ENCODE results near the gene BACE2. TPM values are rescaled to one million over a fixed set of nuclear protein-coding genes. Genes with fewer than 3 reads are reported as not detected.

Gene BACE2
- total and polyA plus RNA-seq, 2 of the 4 experiments (the other 2 are of a cell fraction): 17.0 to 35.5 TPM

GRCh38 chr21:41130883-41131282, 37.1 kb upstream of the BACE2 start:
- no peak overlapping the region for H2AK9ac ChIP-seq (replicated peaks; ENCODE audit: low read depth, low read length, poor library complexity)
- H3K18ac ChIP-seq (ENCODE audit: low read depth, low read length): no peak overlapping the region
- no peak overlapping the region for H4K8ac ChIP-seq (ENCODE audit: low read depth in 2 of 2, low read length in 2 of 2)
- H2AFZ ChIP-seq (replicated peaks; ENCODE audit: low read length, poor library complexity): no peak overlapping the region
- no peak overlapping the region for H3K9ac ChIP-seq (ENCODE audit: low read depth, low read length)
- ChIA-PET POLR2A (ENCODE audit: unreplicated experiment) (no interaction called here), CTCF (no interaction called here)
- H2BK15ac ChIP-seq (ENCODE audit: low read depth, low read length): no peak overlapping the region
- in situ Hi-C loops (cut with MboI; ENCODE audit: low sequenced_read_pairs): no loop called here
- H3K14ac ChIP-seq (replicated peaks; ENCODE audit: low read depth, low read length): no peak overlapping the region
- no peaks in the 10 kb centered on the region for H3K4me1 ChIP-seq (ENCODE audit: control insufficient read depth, insufficient read depth, low read length)
- no peak overlapping the region for H4K91ac ChIP-seq (ENCODE audit: insufficient read depth, low read depth, low read length)
- intact Hi-C loops (cut with micrococcal nuclease): loop anchor here (5.0 kb wide), 1 partner anchor 1614 kb away; no protein-coding TSS in a partner anchor
- H3K4me2 ChIP-seq (ENCODE audit: low read depth, low read length): no peak overlapping the region
- H3K4me3 ChIP-seq (ENCODE audit: insufficient read depth, low read depth, low read length): no peak overlapping the region
- no peak for DNase-seq
- H3K36me3 ChIP-seq (ENCODE audit: control insufficient read depth, insufficient read depth, low read length): no peaks in the 10 kb centered on the region
- BruUV-seq (replicated peaks): no TSS peak
- no peaks in the 10 kb centered on the region for H3K9me1 ChIP-seq (ENCODE audit: insufficient read depth, low read length)
- no peaks in the 10 kb centered on the region for H3K9me3 ChIP-seq (ENCODE audit: control insufficient read depth, insufficient read depth, low read length)
- H3K4ac ChIP-seq (ENCODE audit: low read depth, low read length): no peak overlapping the region
- H3K79me1 ChIP-seq (ENCODE audit: low read depth in 1 of 2, low read length in 2 of 2): no peaks in the 10 kb centered on the region
- no peak for ATAC-seq (ENCODE audit: low read depth)
- no peak overlapping the region for H4K5ac ChIP-seq (ENCODE audit: low read depth, low read length)
- H3K27me3 ChIP-seq (ENCODE audit: control insufficient read depth, insufficient read depth, low read length): no peaks in the 10 kb centered on the region; the same call in 1 of the 2 replicates
- TF ChIP-seq MAFK (IDR thresholded peaks at IDR 0.05; ENCODE audit: low read depth, low read length) (no peak), RCOR1 (IDR thresholded peaks at IDR 0.05; ENCODE audit: insufficient replicate concordance, low read length) (no peak), MAZ (IDR thresholded peaks at IDR 0.05; ENCODE audit: borderline replicate concordance, low read depth, low read length) (no peak)
- no CpG with 5 or more reads among the region's 3 CpGs for WGBS, 2 experiments (ENCODE audit: extremely low coverage in 2 of 2, insufficient read length in 1 of 2)
- H4K20me1 ChIP-seq (ENCODE audit: insufficient read depth, low read length): no peaks in the 10 kb centered on the region
- no peak overlapping the region for H3K27ac ChIP-seq (ENCODE audit: insufficient read depth, low read length)
- H3K23ac ChIP-seq (ENCODE audit: low read depth, low read length): no peak overlapping the region
- H3K56ac ChIP-seq (ENCODE audit: extremely low read depth, insufficient read depth, low read length): no peak overlapping the region
- H2BK120ac ChIP-seq (ENCODE audit: low read depth, low read length): no peak overlapping the region
- no peak overlapping the region for H2BK20ac ChIP-seq (ENCODE audit: low read depth, low read length)
- dilution Hi-C loops (cut with HindIII; ENCODE audit: low sequenced_read_pairs, unreplicated experiment): no loop called here
- H2BK5ac ChIP-seq (ENCODE audit: low read depth, low read length, poor library complexity, severe bottlenecking): no peak overlapping the region
- H2AK5ac ChIP-seq (ENCODE audit: low read depth, low read length): no peak overlapping the region

All from IMR-90 (cell line).